Stimulated activated CD4-positive, alpha-beta T cell treated with anti-CD3 and anti-CD28 coated beads, Interleukin-4, amount 100 ng/mL, for 1 hour (primary cell): ENCODE measurements around the gene SPRR2G.
"Not testable (repeated sequence)": the region's sequence is repeated elsewhere in the genome, so short reads cannot be mapped to it uniquely, and the experiment has no call there.

Experiments used
- DNase-seq: peaks from one replicate; pipeline ENCODE4 v3.0.0-alpha.2; 2020

Gene SPRR2G

GRCh38 chr1:153112454-153112853, 38.2 kb downstream of the SPRR2G start:
- DNase-seq: not testable (repeated sequence)

DNA sequence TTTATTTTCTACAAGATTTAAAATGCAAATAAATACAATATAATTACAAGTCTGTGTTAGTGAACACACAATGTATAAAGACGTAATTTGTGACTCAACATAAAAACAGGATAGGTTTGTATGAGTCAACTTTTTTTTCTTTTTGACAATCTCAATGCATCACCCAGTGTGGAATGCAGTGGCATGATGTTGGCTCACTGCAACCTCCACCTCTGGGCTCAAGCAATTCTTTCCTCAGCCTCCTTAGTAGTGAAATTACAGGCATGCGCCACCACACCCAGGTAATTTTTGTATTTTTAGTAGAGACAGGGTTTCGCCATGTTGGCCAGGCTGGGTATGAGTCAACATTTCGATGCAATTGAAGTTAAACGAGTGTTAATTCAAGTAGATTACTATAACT, 50.4 kb downstream of the SPRR2G start:
- no peak for DNase-seq
